ENCODE data around the gene FAM3C.

GRCh38 chr7:121437470-121437869, 41.4 kb upstream of the FAM3C start:
- TF ChIP-seq POLR2A (IDR thresholded peaks at IDR 0.05; ENCODE audit: borderline replicate concordance, extremely low read depth, insufficient read depth, insufficient read length) (no peak), SP1 (IDR thresholded peaks at IDR 0.05; ENCODE audit: low read depth) (no peak), MAX (IDR thresholded peaks at IDR 0.05) (no peak), ATF3 (IDR thresholded peaks at IDR 0.05) (no peak), EZH2 (IDR thresholded peaks at IDR 0.05) (no peak), JUND (IDR thresholded peaks at IDR 0.05) (no peak), FOSL1 (IDR thresholded peaks at IDR 0.05; ENCODE audit: low read depth) (no peak), YY1 (IDR thresholded peaks at IDR 0.05; ENCODE audit: extremely low read depth, insufficient replicate concordance, low read depth, low read length) (no peak), ZNF274 (IDR thresholded peaks at IDR 0.05; ENCODE audit: low read depth, low read length) (no peak), RAD21 (IDR thresholded peaks at IDR 0.05; ENCODE audit: low read depth) (no peak)
- TF ChIP-seq, protein P1, sequence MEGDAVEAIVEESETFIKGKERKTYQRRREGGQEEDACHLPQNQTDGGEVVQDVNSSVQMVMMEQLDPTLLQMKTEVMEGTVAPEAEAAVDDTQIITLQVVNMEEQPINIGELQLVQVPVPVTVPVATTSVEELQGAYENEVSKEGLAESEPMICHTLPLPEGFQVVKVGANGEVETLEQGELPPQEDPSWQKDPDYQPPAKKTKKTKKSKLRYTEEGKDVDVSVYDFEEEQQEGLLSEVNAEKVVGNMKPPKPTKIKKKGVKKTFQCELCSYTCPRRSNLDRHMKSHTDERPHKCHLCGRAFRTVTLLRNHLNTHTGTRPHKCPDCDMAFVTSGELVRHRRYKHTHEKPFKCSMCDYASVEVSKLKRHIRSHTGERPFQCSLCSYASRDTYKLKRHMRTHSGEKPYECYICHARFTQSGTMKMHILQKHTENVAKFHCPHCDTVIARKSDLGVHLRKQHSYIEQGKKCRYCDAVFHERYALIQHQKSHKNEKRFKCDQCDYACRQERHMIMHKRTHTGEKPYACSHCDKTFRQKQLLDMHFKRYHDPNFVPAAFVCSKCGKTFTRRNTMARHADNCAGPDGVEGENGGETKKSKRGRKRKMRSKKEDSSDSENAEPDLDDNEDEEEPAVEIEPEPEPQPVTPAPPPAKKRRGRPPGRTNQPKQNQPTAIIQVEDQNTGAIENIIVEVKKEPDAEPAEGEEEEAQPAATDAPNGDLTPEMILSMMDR (IDR thresholded peaks at IDR 0.05 in 2 of 3, conservative IDR thresholded peaks at IDR 0.05 in 1 of 3; ENCODE audit: borderline replicate concordance in 1 of 3, insufficient read depth in 1 of 3, low read depth in 2 of 3, low read length in 2 of 3) = no peak
